ENCODE measurements around the gene POLE3.
"Not testable (repeated sequence)": the region's sequence is repeated elsewhere in the genome, so short reads cannot be mapped to it uniquely, and the experiment has no call there.

The POLE3 gene

DNA sequence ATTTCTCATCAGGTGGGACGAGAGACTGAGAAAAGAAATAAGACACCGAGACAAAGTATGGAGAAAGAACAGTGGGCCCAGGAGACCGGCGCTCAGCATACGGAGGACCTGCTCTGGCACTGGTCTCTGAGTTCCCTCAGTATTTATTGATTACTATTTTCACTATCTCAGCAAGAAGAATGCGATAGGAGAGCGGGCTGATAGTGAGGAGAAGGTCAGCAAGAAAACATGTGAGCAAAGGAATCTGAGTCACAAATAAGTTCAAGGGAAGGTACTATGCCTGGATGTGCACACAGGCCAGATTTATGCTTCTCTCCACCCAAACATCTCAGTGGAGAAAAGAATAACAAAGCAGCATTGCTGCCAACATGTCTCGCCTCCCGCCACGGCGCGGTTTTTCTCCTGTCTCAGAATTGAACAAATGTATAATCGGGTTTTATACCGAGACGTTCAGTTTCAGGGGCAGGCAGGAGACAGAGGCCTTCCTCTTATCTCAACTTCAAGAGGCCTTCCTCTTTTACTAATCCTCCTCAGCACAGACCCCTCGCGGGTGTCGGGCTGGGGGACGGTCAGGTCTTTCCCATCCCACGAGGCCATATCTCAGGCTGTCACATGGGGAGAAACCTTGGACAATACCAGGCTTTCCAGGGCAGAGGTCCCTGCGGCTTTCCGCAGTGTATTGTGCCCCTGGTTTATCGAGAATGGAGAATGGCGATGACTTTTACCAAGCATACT lies 31.2 kb downstream of the POLE3 start:
- not testable (repeated sequence) for H3K27me3 ChIP-seq (ENCODE audit: insufficient read depth, poor library complexity, severe bottlenecking); DNase-seq (ENCODE audit: low read depth in 1 of 2, low spot score in 1 of 2); H3K27ac ChIP-seq (replicated peaks); H3K4me3 ChIP-seq (replicated peaks; ENCODE audit: insufficient read depth, low read length)
- TF ChIP-seq SPI1 (IDR thresholded peaks at IDR 0.05; ENCODE audit: borderline replicate concordance, low read depth): peak; percentile 66; the same call in 1 of the 2 replicates

DNA sequence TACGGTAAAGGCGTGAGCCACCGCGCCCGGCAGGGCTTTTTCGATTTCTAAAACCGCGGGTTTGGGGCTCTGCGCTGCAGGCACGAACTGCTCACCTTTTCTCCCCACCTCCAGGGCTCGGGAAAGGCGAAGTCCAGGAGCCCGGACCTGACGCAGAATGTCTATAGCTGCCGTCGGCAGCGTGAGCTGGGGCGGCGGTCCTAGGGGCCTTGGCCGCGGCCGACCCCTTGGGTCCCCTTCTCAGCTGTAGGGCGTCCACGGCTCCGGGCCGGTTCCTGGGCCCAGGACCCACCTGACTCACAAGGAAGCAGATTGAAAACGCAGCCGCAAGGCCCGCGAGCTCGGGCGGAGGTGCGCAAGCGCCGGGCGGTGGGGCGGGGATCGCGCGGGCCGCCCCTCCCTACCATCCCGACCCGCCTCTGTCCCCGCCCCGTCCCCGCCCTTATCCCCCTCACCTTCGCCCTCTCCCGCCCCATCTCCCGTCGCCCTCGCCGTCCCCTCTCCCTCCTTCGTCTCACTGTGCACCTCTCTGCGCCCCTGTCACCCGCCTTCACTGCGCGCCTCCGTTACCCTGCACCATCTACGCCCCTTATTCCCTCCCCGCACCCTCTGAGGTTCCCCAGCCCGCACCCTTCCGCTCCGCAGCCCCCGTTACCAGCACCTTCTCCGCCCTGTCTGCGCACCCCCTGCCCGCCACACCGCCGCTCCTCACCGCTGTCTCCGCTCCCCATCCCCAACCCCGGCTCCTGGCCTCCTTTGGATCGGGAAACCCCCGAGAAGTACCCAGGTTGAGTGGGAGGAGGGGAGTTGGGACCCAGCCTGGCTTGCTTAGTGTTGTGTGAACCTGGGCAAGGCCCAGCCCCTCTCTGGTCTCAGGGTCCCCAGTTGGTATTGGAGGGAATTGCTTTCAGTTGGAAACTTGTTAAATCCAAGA lies 33.6 kb downstream of the POLE3 start, which contains the start of gene HDHD3:
HDHD3 (minus strand) TSS at position 353 of the 934 bp plus-strand sequence. CDS start 2,632 bp downstream, outside the sequence.
- H3K27me3 ChIP-seq (ENCODE audit: insufficient read depth, poor library complexity, severe bottlenecking): no peaks in the 10 kb centered on the region
- peak; percentile 58 to 70 for DNase-seq (ENCODE audit: low read depth in 1 of 2, low spot score in 1 of 2)
- TF ChIP-seq POLR2AphosphoS5 (IDR thresholded peaks at IDR 0.05; ENCODE audit: low read depth) (peak; percentile 53; the same call in 1 of the 2 replicates), SPI1 (IDR thresholded peaks at IDR 0.05; ENCODE audit: borderline replicate concordance, low read depth) (no peak)
- TF ChIP-seq, protein P1, sequence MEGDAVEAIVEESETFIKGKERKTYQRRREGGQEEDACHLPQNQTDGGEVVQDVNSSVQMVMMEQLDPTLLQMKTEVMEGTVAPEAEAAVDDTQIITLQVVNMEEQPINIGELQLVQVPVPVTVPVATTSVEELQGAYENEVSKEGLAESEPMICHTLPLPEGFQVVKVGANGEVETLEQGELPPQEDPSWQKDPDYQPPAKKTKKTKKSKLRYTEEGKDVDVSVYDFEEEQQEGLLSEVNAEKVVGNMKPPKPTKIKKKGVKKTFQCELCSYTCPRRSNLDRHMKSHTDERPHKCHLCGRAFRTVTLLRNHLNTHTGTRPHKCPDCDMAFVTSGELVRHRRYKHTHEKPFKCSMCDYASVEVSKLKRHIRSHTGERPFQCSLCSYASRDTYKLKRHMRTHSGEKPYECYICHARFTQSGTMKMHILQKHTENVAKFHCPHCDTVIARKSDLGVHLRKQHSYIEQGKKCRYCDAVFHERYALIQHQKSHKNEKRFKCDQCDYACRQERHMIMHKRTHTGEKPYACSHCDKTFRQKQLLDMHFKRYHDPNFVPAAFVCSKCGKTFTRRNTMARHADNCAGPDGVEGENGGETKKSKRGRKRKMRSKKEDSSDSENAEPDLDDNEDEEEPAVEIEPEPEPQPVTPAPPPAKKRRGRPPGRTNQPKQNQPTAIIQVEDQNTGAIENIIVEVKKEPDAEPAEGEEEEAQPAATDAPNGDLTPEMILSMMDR (IDR thresholded peaks at IDR 0.05; ENCODE audit: insufficient read depth, low read length): no peak
- peak within 1 kb of the TSS; percentile 51 for H3K27ac ChIP-seq (replicated peaks)
- H3K4me3 ChIP-seq (replicated peaks; ENCODE audit: insufficient read depth, low read length): peak within 1 kb of the TSS; percentile 72

DNA sequence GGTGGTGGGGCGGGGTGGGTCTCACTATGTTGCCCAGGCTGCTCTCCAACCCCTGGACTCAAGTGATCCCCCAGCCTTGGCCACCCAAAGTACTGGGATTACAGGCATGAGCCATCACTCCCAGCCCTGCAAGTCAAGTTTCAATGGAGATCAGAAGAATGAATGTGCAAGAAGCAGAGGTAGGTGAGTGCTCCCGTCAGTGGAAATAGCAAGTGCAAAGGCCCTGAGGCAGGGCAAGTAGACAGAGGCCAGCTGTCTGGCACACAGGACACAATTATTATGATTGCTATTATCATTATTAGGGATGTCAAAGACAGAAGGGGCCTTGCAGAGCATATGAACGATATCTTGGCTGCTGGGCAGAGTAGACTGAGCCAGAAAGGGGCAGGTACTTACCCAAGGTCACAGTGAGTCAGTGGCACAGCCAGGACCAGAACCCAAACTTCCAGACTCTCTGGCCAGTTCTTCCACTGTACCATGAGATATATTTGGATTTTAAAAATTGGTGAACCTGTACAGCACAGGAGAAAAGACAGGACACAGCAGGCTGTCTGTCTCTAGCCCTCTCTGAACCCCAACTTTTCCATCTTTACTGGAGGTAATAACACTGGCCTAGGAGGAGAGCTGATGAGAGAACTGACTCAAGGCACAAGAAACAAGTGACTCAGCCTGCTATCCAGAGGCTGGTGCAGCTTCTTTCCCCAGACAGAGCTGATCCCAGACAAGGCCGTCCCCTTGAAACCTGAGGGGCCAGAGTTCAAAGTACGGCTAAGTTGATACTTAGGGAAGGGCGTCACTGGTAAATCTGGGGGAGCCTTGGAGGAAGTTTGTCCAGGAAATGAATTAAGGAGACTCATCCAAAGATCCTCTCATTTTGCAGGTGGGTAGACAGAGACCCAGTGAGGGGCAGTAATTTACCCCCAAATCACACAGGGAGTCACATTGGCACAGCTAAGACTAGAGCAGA lies 35.1 kb downstream of the POLE3 start:
- TF ChIP-seq GABPA (IDR thresholded peaks at IDR 0.05; ENCODE audit: low read depth): no peak
- H3K27me3 ChIP-seq (ENCODE audit: insufficient read depth, poor library complexity, severe bottlenecking): no peaks in the 10 kb centered on the region
- no peak overlapping the region for H3K4me3 ChIP-seq (replicated peaks; ENCODE audit: insufficient read depth, low read length)
- no peak for DNase-seq (ENCODE audit: low read depth in 1 of 2, low spot score in 1 of 2)
- H3K27ac ChIP-seq (replicated peaks): no peak overlapping the region

DNA sequence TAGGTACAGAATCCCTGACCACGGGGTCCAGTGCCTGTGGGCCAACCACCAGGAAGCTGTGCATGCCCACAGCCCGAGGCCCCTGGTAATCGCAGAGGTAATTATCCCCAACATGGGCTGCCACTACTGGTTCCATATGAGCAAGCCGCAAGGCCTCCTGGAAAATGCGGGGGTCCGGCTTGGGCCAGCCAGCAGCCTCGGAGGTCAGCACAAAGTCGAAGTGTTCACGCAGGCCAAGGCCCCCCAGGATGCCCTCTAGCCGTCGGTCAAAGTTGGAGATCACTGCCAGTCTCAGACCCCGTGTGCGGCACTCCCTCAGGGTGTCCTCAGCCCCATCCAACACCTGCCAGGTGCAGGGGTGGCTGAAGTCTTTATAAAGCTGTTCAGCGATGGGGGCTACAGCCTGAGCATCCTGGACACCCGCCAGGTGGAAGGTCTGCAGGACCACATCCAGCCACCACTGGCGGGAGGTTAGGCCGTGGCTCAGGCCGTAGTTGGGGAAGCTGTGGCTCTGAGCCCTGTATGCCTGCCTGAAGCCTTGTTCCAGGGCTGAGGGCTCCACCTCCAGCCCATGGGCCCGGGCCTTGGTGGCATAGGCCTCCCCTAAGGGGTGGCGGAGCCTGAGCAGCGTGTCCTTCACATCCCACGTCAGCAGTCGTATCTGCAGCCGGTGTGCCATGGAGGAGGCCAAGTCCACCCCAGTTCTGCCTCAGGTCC lies 36.6 kb downstream of the POLE3 start:
- Histone ChIP-seq H3K27me3 (ENCODE audit: insufficient read depth, poor library complexity, severe bottlenecking) (no peaks in the 10 kb centered on the region), H3K27ac (replicated peaks) (no peak overlapping the region), H3K4me3 (replicated peaks; ENCODE audit: insufficient read depth, low read length) (no peak overlapping the region)
- DNase-seq (ENCODE audit: low read depth in 1 of 2, low spot score in 1 of 2): no peak
- TF ChIP-seq POLR2AphosphoS5 (IDR thresholded peaks at IDR 0.05; ENCODE audit: low read depth) (no peak), SPI1 (IDR thresholded peaks at IDR 0.05; ENCODE audit: borderline replicate concordance, low read depth) (no peak), GABPA (IDR thresholded peaks at IDR 0.05; ENCODE audit: low read depth) (no peak)
- TF ChIP-seq, protein P2, sequence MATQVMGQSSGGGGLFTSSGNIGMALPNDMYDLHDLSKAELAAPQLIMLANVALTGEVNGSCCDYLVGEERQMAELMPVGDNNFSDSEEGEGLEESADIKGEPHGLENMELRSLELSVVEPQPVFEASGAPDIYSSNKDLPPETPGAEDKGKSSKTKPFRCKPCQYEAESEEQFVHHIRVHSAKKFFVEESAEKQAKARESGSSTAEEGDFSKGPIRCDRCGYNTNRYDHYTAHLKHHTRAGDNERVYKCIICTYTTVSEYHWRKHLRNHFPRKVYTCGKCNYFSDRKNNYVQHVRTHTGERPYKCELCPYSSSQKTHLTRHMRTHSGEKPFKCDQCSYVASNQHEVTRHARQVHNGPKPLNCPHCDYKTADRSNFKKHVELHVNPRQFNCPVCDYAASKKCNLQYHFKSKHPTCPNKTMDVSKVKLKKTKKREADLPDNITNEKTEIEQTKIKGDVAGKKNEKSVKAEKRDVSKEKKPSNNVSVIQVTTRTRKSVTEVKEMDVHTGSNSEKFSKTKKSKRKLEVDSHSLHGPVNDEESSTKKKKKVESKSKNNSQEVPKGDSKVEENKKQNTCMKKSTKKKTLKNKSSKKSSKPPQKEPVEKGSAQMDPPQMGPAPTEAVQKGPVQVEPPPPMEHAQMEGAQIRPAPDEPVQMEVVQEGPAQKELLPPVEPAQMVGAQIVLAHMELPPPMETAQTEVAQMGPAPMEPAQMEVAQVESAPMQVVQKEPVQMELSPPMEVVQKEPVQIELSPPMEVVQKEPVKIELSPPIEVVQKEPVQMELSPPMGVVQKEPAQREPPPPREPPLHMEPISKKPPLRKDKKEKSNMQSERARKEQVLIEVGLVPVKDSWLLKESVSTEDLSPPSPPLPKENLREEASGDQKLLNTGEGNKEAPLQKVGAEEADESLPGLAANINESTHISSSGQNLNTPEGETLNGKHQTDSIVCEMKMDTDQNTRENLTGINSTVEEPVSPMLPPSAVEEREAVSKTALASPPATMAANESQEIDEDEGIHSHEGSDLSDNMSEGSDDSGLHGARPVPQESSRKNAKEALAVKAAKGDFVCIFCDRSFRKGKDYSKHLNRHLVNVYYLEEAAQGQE (IDR thresholded peaks at IDR 0.05; ENCODE audit: insufficient replicate concordance, low read depth): no peak
- TF ChIP-seq, protein P1 (IDR thresholded peaks at IDR 0.05; ENCODE audit: insufficient read depth, low read length): no peak

Data from HL-60 (cell line).